Mesenchymal stem cell (in vitro differentiated cells and primary cell): ENCODE data around the gene HIPK1.

Source experiments
- DNase-seq: peaks from one replicate; pipeline ENCODE4 v3.0.0-alpha.2; 2013
- H2AFZ ChIP-seq: one replicate; pipeline ENCODE4 v1.6.1; 2013; ENCODE audit warnings: low read depth, mild to moderate bottlenecking, control low read depth, inconsistent platforms, low read length, moderate library complexity
- H2AK5ac ChIP-seq: 2 replicates; pipeline ENCODE4 v1.6.1; 2013; ENCODE audit warnings: low read length, moderate library complexity, mild to moderate bottlenecking, inconsistent platforms; ENCODE audit not compliant: severe bottlenecking
- H2BK120ac ChIP-seq: one replicate; pipeline ENCODE4 v1.6.1; 2013; ENCODE audit warnings: low read depth, mild to moderate bottlenecking, inconsistent platforms, low read length, moderate library complexity
- H2BK12ac ChIP-seq, 2 experiments: one replicate each; pipeline ENCODE4 v1.6.1; 2013; ENCODE audit warnings: inconsistent platforms in 2 of 2, low read length in 2 of 2, mild to moderate bottlenecking in 2 of 2, moderate library complexity in 2 of 2, control low read depth in 1 of 2
- H2BK15ac ChIP-seq: one replicate; pipeline ENCODE4 v1.6.1; 2013; ENCODE audit warnings: mild to moderate bottlenecking, low read depth, inconsistent platforms; ENCODE audit not compliant: poor library complexity, severe bottlenecking
- H2BK5ac ChIP-seq: 2 replicates; pipeline ENCODE4 v1.6.1; 2013; ENCODE audit warnings: low read depth, mild to moderate bottlenecking, low read length, control low read depth, inconsistent platforms; ENCODE audit not compliant: poor library complexity, severe bottlenecking
- H3K14ac ChIP-seq, 2 experiments: one replicate each; pipeline ENCODE4 v1.6.1; 2013; ENCODE audit warnings: inconsistent platforms in 2 of 2, low read length in 2 of 2, control low read depth in 1 of 2, mild to moderate bottlenecking in 1 of 2, moderate library complexity in 1 of 2
- H3K18ac ChIP-seq, 2 experiments: one replicate each; pipeline ENCODE4 v1.6.1; 2013; ENCODE audit warnings: inconsistent platforms in 2 of 2, low read length in 2 of 2, control low read depth in 1 of 2, low read depth in 1 of 2, mild to moderate bottlenecking in 1 of 2
- H3K23ac ChIP-seq, 2 experiments: one replicate each; pipeline ENCODE4 v1.6.1; 2013; ENCODE audit warnings: inconsistent platforms in 2 of 2, low read length in 2 of 2, mild to moderate bottlenecking in 2 of 2, moderate library complexity in 2 of 2, control low read depth in 1 of 2
- H3K27ac ChIP-seq: 2 replicates; pipeline ENCODE4 v1.5.1; 2013; ENCODE audit warnings: mild to moderate bottlenecking, moderate library complexity, low read length, control low read depth, inconsistent platforms; ENCODE audit not compliant: poor library complexity, severe bottlenecking
- H3K27me3 ChIP-seq, 2 experiments: 2 replicates each; pipeline versions ENCODE4 v1.6.1 to v1.7.0; 2013; ENCODE audit warnings: low read length in 2 of 2, mild to moderate bottlenecking in 2 of 2, moderate library complexity in 2 of 2, control low read depth in 1 of 2, inconsistent platforms in 1 of 2; ENCODE audit not compliant: control insufficient read depth in 1 of 2, insufficient read depth in 1 of 2
- H3K36me3 ChIP-seq, 2 experiments: 2 replicates each; pipeline versions ENCODE4 v1.6.1 to v1.7.0; 2013; ENCODE audit warnings: low read length in 2 of 2, control low read depth in 1 of 2, inconsistent platforms in 1 of 2, low read depth in 1 of 2, mild to moderate bottlenecking in 1 of 2; ENCODE audit not compliant: insufficient read depth in 2 of 2, control insufficient read depth in 1 of 2
- H3K4ac ChIP-seq, 2 experiments: one replicate each; pipeline ENCODE4 v1.6.1; 2013; ENCODE audit warnings: inconsistent platforms in 2 of 2, low read length in 2 of 2, mild to moderate bottlenecking in 2 of 2, moderate library complexity in 2 of 2, control low read depth in 1 of 2, low read depth in 1 of 2
- H3K4me1 ChIP-seq: 2 replicates; pipeline ENCODE4 v1.6.1; 2013; ENCODE audit warnings: low read depth, low read length, control low read depth; ENCODE audit not compliant: control insufficient read depth, insufficient read depth
- H3K4me2 ChIP-seq: 2 replicates; pipeline ENCODE4 v1.6.1; 2013; ENCODE audit warnings: low read length, mild to moderate bottlenecking, inconsistent platforms; ENCODE audit not compliant: poor library complexity, severe bottlenecking
- H3K4me3 ChIP-seq, 2 experiments: 2 replicates each; pipeline versions ENCODE4 v1.5.1 to v1.7.0; 2013; ENCODE audit warnings: low read length in 2 of 2, mild to moderate bottlenecking in 2 of 2, control low read depth in 1 of 2, low read depth in 1 of 2; ENCODE audit not compliant: insufficient read depth in 1 of 2
- H3K79me1 ChIP-seq: replicated peaks from 2 replicates; pipeline ENCODE4 v1.6.1; 2013; ENCODE audit warnings: mild to moderate bottlenecking, control low read depth, low read length, inconsistent platforms; ENCODE audit not compliant: poor library complexity, severe bottlenecking
- H3K9ac ChIP-seq: 2 replicates; pipeline ENCODE4 v1.7.0; 2013; ENCODE audit warnings: mild to moderate bottlenecking, low read length, moderate library complexity
- H3K9me3 ChIP-seq: 2 replicates; pipeline ENCODE4 v1.7.0; 2013; ENCODE audit warnings: mild to moderate bottlenecking, low read length; ENCODE audit not compliant: control insufficient read depth
- H4K8ac ChIP-seq: one replicate; pipeline ENCODE4 v1.6.1; 2013; ENCODE audit warnings: inconsistent platforms, mild to moderate bottlenecking, low read length, moderate library complexity
- H4K91ac ChIP-seq: one replicate; pipeline ENCODE4 v1.6.1; 2013; ENCODE audit warnings: mild to moderate bottlenecking, low read length, inconsistent platforms
- WGBS: methylation state at CpG from one replicate; pipeline ENCODE4 v1.1.7; 2013; ENCODE audit warnings: mixed read lengths; 5-methylcytosine and 5-hydroxymethylcytosine counted together

Gene HIPK1

DNA sequence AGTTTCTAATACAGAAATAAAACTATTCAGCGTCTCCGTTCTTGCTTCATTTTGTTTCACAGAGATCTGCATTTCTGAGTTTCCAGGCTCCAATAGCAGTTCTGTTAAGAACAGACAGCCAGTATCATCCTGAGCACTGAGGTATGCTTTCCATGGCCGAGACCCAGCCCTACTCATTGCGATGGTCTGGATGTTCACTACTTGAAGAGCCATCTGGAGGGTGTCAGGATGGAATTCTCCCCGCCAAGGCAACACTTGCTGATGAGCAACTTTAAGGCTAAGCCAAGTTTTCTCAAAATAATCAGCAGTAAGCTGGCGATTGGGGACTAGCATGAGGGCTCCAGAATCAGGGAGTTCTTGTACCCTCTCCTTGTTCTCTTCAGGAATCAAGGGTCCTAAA lies 34.0 kb upstream of the HIPK1 start:
- H3K23ac ChIP-seq = no peak overlapping the region
- no peak overlapping the region for H2BK12ac ChIP-seq
- no peak overlapping the region for H2AK5ac ChIP-seq
- H4K8ac ChIP-seq = no peak overlapping the region
- no peaks in the 10 kb centered on the region for H3K27me3 ChIP-seq
- H3K4ac ChIP-seq = no peak overlapping the region
- H3K79me1 ChIP-seq = peaks cover 8% of the 10 kb centered on the region
- no peak overlapping the region for H2BK5ac ChIP-seq
- over 99% methylated on average over 6 of the region's 6 CpGs for WGBS
- no peak overlapping the region for H3K9ac ChIP-seq
- H3K36me3 ChIP-seq = peaks cover 16 to 55% of the 10 kb centered on the region in 2 experiments
- no peak overlapping the region for H3K14ac ChIP-seq
- no peak overlapping the region for H2BK15ac ChIP-seq
- H2AFZ ChIP-seq = no peak overlapping the region
- H3K27ac ChIP-seq = no peak overlapping the region
- no peak overlapping the region for H4K91ac ChIP-seq
- H3K4me1 ChIP-seq = no peaks in the 10 kb centered on the region
- no peak for DNase-seq
- no peak overlapping the region for H3K4me2 ChIP-seq
- H3K18ac ChIP-seq = no peak overlapping the region
- no peak overlapping the region for H3K4me3 ChIP-seq
- H2BK120ac ChIP-seq = no peak overlapping the region
- H3K9me3 ChIP-seq = no peaks in the 10 kb centered on the region

DNA sequence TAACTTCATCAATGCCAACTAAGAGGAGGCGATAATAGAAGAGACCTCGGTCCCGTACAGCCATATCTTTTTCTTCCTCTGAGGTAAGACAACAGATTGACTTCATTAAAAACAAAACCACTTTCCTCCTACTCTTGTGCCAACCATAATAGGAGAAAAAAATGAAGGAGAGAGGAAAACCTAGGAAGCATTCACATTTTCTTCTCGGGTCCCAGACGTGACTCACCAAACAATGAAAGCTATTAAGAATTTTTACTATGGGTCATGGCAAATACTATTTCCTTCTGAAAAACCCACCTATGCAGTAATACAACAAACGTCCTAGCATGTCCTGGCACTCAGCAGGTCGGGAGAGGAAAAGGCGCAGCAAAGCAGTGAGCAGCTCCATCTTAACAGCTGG lies 33.2 kb upstream of the HIPK1 start:
- DNase-seq = no peak
- no peak overlapping the region for H2BK120ac ChIP-seq

DNA sequence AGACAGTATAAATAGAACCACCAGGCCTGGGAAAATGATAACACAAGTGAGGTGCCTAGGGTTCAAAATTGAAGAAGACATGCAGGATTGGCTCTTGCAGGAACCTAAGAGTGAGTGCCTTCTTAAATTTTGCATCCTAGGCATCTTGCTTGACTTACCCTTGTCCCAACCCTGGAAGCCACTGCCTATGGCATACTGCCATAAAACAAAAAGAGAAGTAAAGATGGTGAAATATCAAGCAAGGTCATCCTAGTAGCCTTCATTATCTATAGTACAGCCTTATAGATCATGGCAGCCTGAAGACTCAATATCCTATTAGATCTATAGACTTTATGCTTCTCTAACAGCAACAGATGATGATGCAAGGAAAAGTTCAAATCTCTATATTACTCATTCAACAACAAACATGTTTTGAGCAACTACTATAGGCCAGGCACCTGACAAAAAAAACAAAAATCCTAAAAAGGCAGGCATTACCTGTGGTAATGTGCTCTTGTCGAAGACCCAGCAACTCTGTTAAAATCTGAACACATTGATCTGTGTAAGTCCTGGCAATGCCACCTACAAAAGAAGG lies 30.8 kb upstream of the HIPK1 start:
- Histone ChIP-seq H2BK15ac (no peak overlapping the region), H3K14ac (no peak overlapping the region), H3K79me1 (peaks cover 16% of the 10 kb centered on the region), H3K27me3 (no peaks in the 10 kb centered on the region), H4K91ac (no peak overlapping the region), H2AFZ (no peak overlapping the region), H2AK5ac (no peak overlapping the region), H3K9me3 (no peaks in the 10 kb centered on the region), H3K4me2 (no peak overlapping the region), H2BK12ac (no peak overlapping the region), H2BK120ac (no peak overlapping the region), H4K8ac (no peak overlapping the region), H3K4me1 (no peaks in the 10 kb centered on the region), H3K18ac (no peak overlapping the region), H2BK5ac (no peak overlapping the region), H3K9ac (no peak overlapping the region), H3K27ac (no peak overlapping the region), H3K4ac (no peak overlapping the region), H3K4me3 (no peak overlapping the region), H3K23ac (no peak overlapping the region), H3K36me3 (peaks cover 17 to 78% of the 10 kb centered on the region in 2 experiments)
- no peak for DNase-seq
- WGBS = 100% methylated on average over 1 of the region's 1 CpG

More for the DNA sequence above, 33.2 kb upstream of the HIPK1 start:
- H3K14ac ChIP-seq = no peak overlapping the region
- no peak overlapping the region for H2BK15ac ChIP-seq
- WGBS = 92% methylated on average over 5 of the region's 8 CpGs
- no peak overlapping the region for H3K4me2 ChIP-seq
- H3K4ac ChIP-seq = no peak overlapping the region
- no peak overlapping the region for H3K9ac ChIP-seq
- H4K8ac ChIP-seq = no peak overlapping the region
- no peak overlapping the region for H2AK5ac ChIP-seq
- H2BK12ac ChIP-seq = no peak overlapping the region
- no peak overlapping the region for H2BK5ac ChIP-seq
- no peak overlapping the region for H3K18ac ChIP-seq
- no peak overlapping the region for H2AFZ ChIP-seq
- H3K36me3 ChIP-seq = peaks cover 17 to 61% of the 10 kb centered on the region in 2 experiments
- H3K4me3 ChIP-seq = no peak overlapping the region
- no peak overlapping the region for H4K91ac ChIP-seq
- no peak overlapping the region for H3K27ac ChIP-seq
- H3K4me1 ChIP-seq = no peaks in the 10 kb centered on the region
- no peaks in the 10 kb centered on the region for H3K9me3 ChIP-seq
- H3K27me3 ChIP-seq = no peaks in the 10 kb centered on the region
- H3K23ac ChIP-seq = no peak overlapping the region
- peaks cover 8% of the 10 kb centered on the region for H3K79me1 ChIP-seq

GRCh38 chr1:113899111-113899510 lies 30.0 kb upstream of the HIPK1 start:
- Histone ChIP-seq H3K4me3 (no peak overlapping the region), H3K23ac (no peak overlapping the region), H3K27me3 (no peaks in the 10 kb centered on the region), H3K18ac (no peak overlapping the region), H3K36me3 (peaks cover 15 to 76% of the 10 kb centered on the region in 2 experiments), H3K27ac (no peak overlapping the region), H3K14ac (no peak overlapping the region), H3K9me3 (no peaks in the 10 kb centered on the region), H2AFZ (no peak overlapping the region), H3K9ac (peak overlapping the region; percentile 40), H3K4me1 (peaks cover 1% of the 10 kb centered on the region), H3K79me1 (peaks cover 19% of the 10 kb centered on the region), H3K4me2 (no peak overlapping the region), H2BK12ac (no peak overlapping the region), H2AK5ac (no peak overlapping the region), H2BK5ac (no peak overlapping the region), H3K4ac (no peak overlapping the region), H2BK120ac (no peak overlapping the region), H2BK15ac (no peak overlapping the region), H4K91ac (no peak overlapping the region), H4K8ac (no peak overlapping the region)
- DNase-seq = no peak
